Fibroblast of lung (primary cell): ENCODE measurements around the gene CUEDC1. TPM values are rescaled to one million over a fixed set of nuclear protein-coding genes. Genes with fewer than 3 reads are reported as not detected.

Experiments used
- DNase-seq, 2 donors: peaks; one replicate each; pipeline versions ENCODE4 v3.0.0 to v3.0.0-alpha.2; 2010; ENCODE audit warnings: low read depth in 2 of 2
- H2AFZ ChIP-seq: 2 replicates; pipeline ENCODE4 v1.5.1; 2012; ENCODE audit warnings: low read length, control low read depth, inconsistent platforms
- H3K27ac ChIP-seq: 2 replicates; pipeline ENCODE4 v1.5.1; 2011; ENCODE audit warnings: low read length, control low read depth; ENCODE audit not compliant: insufficient read depth
- H3K27me3 ChIP-seq: 2 replicates; pipeline ENCODE4 v1.5.1; 2011; ENCODE audit warnings: mild to moderate bottlenecking, low read length; ENCODE audit not compliant: control insufficient read depth, insufficient read depth
- H3K36me3 ChIP-seq: 2 replicates; pipeline ENCODE4 v1.5.1; 2011; ENCODE audit warnings: low read length; ENCODE audit not compliant: control insufficient read depth, insufficient read depth
- H3K4me1 ChIP-seq: 2 replicates; pipeline ENCODE4 v1.5.1; 2011; ENCODE audit warnings: low read length; ENCODE audit not compliant: control insufficient read depth, insufficient read depth; ENCODE audit errors: extremely low read depth
- H3K4me2 ChIP-seq: 2 replicates; pipeline ENCODE4 v1.5.1; 2011; ENCODE audit warnings: low read length, control low read depth; ENCODE audit not compliant: insufficient read depth; ENCODE audit errors: extremely low read depth
- H3K4me3 ChIP-seq, 4 experiments: fragments of 200-600 bp in 1 of 4; sonication (generic) in 1 of 4; replicated peaks in 1 of 4; 2 replicates each; pipeline ENCODE4 v1.5.1; 2011 to 2016; ENCODE audit warnings: low read length in 4 of 4, low read depth in 3 of 4, mild to moderate bottlenecking in 3 of 4, control low read depth in 2 of 4, inconsistent platforms in 1 of 4, mixed read lengths in 1 of 4; ENCODE audit not compliant: insufficient read depth in 1 of 4; ENCODE audit errors: control extremely low read depth in 1 of 4
- H3K79me2 ChIP-seq: 2 replicates; pipeline ENCODE4 v1.5.1; 2012; ENCODE audit warnings: mild to moderate bottlenecking, low read length, inconsistent platforms; ENCODE audit not compliant: control insufficient read depth, insufficient read depth
- H3K9ac ChIP-seq: 2 replicates; pipeline ENCODE4 v1.5.1; 2011; ENCODE audit warnings: mild to moderate bottlenecking, low read length, control low read depth; ENCODE audit not compliant: insufficient read depth
- H3K9me3 ChIP-seq: 2 replicates; pipeline ENCODE4 v1.5.1; 2012; ENCODE audit warnings: low read depth, low read length; ENCODE audit not compliant: control insufficient read depth, insufficient read depth
- H4K20me1 ChIP-seq: 2 replicates; pipeline ENCODE4 v1.5.1; 2011; ENCODE audit warnings: low read length; ENCODE audit not compliant: control insufficient read depth, insufficient read depth; ENCODE audit errors: extremely low read depth
- EZH2 ChIP-seq: IDR thresholded peaks from 2 replicates; pipeline ENCODE4 v1.5.1; 2012; ENCODE audit warnings: low read length, control low read depth, mild to moderate bottlenecking; ENCODE audit errors: missing control alignments
- polyA plus RNA-seq, 2 donors: library from polyadenylated mRNA; depleted of rRNA in 1 of 2; stranded (reverse) in 1 of 2; unstranded in 1 of 2; fragments of >200 nt; gene quantifications; 2 replicates each; pipeline ENCODE4 v1.2.1, GENCODE V29; 2011 to 2012; ENCODE audit warnings: missing spikeins in 1 of 2
- total RNA-seq: library from RNA; depleted of rRNA; stranded (reverse); fragments of >200 nt; gene quantifications from 2 replicates; pipeline ENCODE4 v1.2.1, GENCODE V29; 2014
- TF ChIP-seq, protein P1 (sequence below), 2 donors: IDR thresholded peaks in 1 of 2; conservative IDR thresholded peaks in 1 of 2; 1 replicate in 1 of 2; 2 replicates in 1 of 2; pipeline ENCODE4 v1.5.1; 2011 to 2012; ENCODE audit warnings: low read length in 2 of 2, control low read depth in 1 of 2, inconsistent platforms in 1 of 2, low read depth in 1 of 2, mild to moderate bottlenecking in 1 of 2

CUEDC1 gene
- total and polyA plus RNA-seq, 2 donors (not counting 1 experiment from before 2014, with no cell fraction given) = 11.9 to 34.9 TPM

DNA sequence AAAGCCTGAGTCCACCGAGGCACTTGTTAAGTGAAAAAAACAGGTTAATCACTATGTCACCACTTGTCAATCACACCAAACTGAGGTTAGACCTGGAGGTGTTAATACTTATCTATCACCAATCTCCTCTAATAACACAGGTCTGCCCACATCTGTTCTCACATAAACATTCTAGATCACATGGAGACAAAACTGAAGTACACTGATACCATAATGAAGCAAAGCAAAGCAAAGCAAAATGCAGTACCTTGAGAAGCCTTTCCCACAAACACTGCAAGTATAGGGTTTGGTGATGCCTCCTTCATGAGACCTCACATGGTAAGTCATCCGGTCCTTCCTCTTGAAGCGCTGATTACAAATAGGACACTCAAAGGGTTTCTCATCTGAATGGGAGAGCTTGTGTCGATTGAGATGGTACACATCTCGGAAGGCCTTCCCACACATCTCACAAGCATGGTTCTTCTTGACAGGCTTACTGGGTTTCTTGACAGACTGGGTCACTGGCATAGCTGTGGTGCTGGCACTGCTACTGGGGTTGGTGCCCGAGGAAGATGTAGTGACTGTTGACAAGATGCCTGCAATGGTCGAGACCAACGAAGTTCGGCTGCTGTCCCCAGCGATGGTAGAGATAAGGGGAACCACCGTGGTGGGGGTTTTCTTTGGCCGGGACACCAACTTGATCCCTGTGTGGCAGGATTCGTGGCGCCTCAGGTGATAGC, 27.4 kb upstream of the CUEDC1 start:
- Histone ChIP-seq H3K27me3 (no peaks in the 10 kb centered on the region), H2AFZ (no peak overlapping the region), H3K27ac (no peak overlapping the region), H3K9ac (no peak overlapping the region), H3K4me2 (peak overlapping the region; percentile 48), H3K4me1 (peaks cover 31% of the 10 kb centered on the region), H3K36me3 (peaks cover 11% of the 10 kb centered on the region), H3K9me3 (no peaks in the 10 kb centered on the region), H4K20me1 (no peaks in the 10 kb centered on the region), H3K79me2 (peaks cover 73% of the 10 kb centered on the region), H3K4me3 (no peak overlapping the region)
- TF ChIP-seq EZH2 = no peak
- TF ChIP-seq, protein P1, sequence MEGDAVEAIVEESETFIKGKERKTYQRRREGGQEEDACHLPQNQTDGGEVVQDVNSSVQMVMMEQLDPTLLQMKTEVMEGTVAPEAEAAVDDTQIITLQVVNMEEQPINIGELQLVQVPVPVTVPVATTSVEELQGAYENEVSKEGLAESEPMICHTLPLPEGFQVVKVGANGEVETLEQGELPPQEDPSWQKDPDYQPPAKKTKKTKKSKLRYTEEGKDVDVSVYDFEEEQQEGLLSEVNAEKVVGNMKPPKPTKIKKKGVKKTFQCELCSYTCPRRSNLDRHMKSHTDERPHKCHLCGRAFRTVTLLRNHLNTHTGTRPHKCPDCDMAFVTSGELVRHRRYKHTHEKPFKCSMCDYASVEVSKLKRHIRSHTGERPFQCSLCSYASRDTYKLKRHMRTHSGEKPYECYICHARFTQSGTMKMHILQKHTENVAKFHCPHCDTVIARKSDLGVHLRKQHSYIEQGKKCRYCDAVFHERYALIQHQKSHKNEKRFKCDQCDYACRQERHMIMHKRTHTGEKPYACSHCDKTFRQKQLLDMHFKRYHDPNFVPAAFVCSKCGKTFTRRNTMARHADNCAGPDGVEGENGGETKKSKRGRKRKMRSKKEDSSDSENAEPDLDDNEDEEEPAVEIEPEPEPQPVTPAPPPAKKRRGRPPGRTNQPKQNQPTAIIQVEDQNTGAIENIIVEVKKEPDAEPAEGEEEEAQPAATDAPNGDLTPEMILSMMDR (conservative IDR thresholded peaks at IDR 0.05 in 1 of 2, IDR thresholded peaks at IDR 0.05 in 1 of 2; ENCODE audit: low read depth in 1 of 2, low read length in 2 of 2) = no peak
- no peak for DNase-seq

DNA sequence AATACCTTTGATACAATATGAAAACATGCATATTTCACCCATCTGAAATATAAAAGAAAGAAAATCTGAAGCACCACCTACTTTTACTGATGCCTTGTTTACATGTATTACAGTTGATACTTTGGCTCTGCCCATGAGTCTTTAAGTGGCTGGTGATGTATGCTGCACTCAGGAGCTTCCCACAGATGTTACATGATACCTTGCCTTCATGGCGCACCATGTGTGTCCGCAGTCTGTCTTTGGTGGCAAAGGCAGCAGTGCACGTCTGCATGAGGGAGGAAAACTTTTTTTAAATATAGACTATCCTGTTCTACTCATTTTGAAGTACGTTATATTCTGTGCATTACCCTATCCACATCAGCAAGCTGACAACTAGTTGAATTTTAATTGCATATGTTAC, 25.3 kb upstream of the CUEDC1 start:
- no peak for DNase-seq

DNA sequence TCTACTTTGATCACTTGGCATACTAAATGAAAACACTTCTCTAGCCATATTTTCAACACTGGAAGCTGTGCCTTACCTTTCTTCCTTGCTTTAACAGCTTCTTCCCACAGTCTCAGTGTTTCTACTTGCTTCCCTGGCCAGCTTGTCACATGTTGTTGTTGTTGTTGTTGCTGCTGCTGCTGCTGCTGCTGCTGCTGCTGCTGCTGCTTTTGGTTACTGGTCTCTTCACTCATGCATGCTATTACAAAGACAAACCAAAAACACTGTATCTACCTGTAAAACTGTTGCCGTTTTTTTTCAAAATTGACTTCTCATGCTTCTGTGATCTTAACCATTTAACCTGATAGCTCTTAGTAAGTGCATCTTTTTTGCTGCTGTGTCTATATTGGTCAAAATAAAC, 23.9 kb upstream of the CUEDC1 start:
- H3K4me1 ChIP-seq = peaks cover 26% of the 10 kb centered on the region
- no peak overlapping the region for H3K4me3 ChIP-seq
- H2AFZ ChIP-seq = no peak overlapping the region
- peaks cover 23% of the 10 kb centered on the region for H3K36me3 ChIP-seq
- no peak overlapping the region for H3K27ac ChIP-seq
- no peaks in the 10 kb centered on the region for H3K27me3 ChIP-seq
- H3K9me3 ChIP-seq = no peaks in the 10 kb centered on the region
- H4K20me1 ChIP-seq = no peaks in the 10 kb centered on the region
- no peak for DNase-seq
- TF ChIP-seq, protein P1 (conservative IDR thresholded peaks at IDR 0.05 in 1 of 2, IDR thresholded peaks at IDR 0.05 in 1 of 2; ENCODE audit: low read depth in 1 of 2, low read length in 2 of 2) = no peak
- no peak for TF ChIP-seq EZH2
- peaks cover 39% of the 10 kb centered on the region for H3K79me2 ChIP-seq
- no peak overlapping the region for H3K9ac ChIP-seq
- no peak overlapping the region for H3K4me2 ChIP-seq

More for the DNA sequence above, 25.3 kb upstream of the CUEDC1 start:
- H3K9me3 ChIP-seq = no peaks in the 10 kb centered on the region
- H3K4me1 ChIP-seq = peaks cover 29% of the 10 kb centered on the region
- no peak overlapping the region for H2AFZ ChIP-seq
- H3K27me3 ChIP-seq = no peaks in the 10 kb centered on the region
- no peak overlapping the region for H3K4me2 ChIP-seq
- no peak for TF ChIP-seq EZH2
- TF ChIP-seq, protein P1 (conservative IDR thresholded peaks at IDR 0.05 in 1 of 2, IDR thresholded peaks at IDR 0.05 in 1 of 2; ENCODE audit: low read depth in 1 of 2, low read length in 2 of 2) = no peak
- H3K79me2 ChIP-seq = peaks cover 54% of the 10 kb centered on the region
- no peaks in the 10 kb centered on the region for H4K20me1 ChIP-seq
- no peak overlapping the region for H3K4me3 ChIP-seq
- peaks cover 17% of the 10 kb centered on the region for H3K36me3 ChIP-seq
- no peak overlapping the region for H3K27ac ChIP-seq
- no peak overlapping the region for H3K9ac ChIP-seq
